ENCODE results near the gene CGA.

CGA gene

DNA sequence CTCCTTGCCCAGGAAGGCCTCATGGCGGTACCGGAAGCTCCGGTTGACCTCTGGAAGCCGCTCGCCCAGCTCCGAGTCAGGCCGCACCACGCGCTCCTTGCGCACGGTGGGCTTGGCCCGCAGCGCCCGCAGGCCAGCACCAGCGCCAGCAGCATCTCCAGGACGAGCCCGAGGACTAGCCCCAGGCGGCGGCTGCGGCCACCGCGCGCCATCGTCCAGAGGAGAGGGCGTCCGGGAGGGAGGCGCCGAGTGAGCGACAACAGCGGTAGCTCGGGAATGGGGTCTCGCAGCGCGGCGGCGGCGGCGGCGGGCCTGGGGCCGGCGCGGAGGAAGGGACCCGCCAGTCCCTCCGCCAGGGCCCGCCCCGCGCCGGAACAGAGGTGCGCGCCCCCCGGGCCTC lies 27.6 kb upstream of the CGA start:
- DNase-seq (ENCODE audit: low read depth): no peak
- TF ChIP-seq, protein P1, sequence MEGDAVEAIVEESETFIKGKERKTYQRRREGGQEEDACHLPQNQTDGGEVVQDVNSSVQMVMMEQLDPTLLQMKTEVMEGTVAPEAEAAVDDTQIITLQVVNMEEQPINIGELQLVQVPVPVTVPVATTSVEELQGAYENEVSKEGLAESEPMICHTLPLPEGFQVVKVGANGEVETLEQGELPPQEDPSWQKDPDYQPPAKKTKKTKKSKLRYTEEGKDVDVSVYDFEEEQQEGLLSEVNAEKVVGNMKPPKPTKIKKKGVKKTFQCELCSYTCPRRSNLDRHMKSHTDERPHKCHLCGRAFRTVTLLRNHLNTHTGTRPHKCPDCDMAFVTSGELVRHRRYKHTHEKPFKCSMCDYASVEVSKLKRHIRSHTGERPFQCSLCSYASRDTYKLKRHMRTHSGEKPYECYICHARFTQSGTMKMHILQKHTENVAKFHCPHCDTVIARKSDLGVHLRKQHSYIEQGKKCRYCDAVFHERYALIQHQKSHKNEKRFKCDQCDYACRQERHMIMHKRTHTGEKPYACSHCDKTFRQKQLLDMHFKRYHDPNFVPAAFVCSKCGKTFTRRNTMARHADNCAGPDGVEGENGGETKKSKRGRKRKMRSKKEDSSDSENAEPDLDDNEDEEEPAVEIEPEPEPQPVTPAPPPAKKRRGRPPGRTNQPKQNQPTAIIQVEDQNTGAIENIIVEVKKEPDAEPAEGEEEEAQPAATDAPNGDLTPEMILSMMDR (IDR thresholded peaks at IDR 0.05; ENCODE audit: control insufficient read depth, extremely low read depth, insufficient read depth): no peak
- no peak overlapping the region for H3K4me3 ChIP-seq (ENCODE audit: low read depth, low read length)

GRCh38 chr6:87118054-87118453 lies 23.1 kb upstream of the CGA start:
- no peak overlapping the region for H3K4me3 ChIP-seq (ENCODE audit: low read depth, low read length)
- no peak for DNase-seq (ENCODE audit: low read depth)
- TF ChIP-seq, protein P1 (IDR thresholded peaks at IDR 0.05; ENCODE audit: control insufficient read depth, extremely low read depth, insufficient read depth): no peak

DNA sequence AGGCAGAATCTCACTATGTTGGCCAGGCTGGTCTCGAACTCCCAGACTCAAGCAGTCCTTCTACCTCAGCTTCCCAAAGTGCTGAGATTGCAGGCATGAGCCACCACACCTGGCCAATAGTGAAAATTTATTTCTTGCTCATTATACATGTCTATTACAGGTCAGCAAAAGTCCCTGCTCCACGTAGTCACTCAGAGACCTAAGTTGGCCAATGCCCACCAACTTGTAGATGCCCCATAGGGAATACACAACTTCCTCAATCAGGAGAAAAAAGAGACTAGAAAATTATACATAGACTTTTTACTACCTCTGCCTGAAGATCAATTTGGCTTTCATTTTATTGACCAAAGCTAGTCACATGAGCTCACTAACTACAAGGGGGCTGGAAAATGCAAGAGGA lies 22.0 kb upstream of the CGA start:
- TF ChIP-seq, protein P1 (IDR thresholded peaks at IDR 0.05; ENCODE audit: control insufficient read depth, extremely low read depth, insufficient read depth): no peak
- DNase-seq (ENCODE audit: low read depth): no peak
- no peak overlapping the region for H3K4me3 ChIP-seq (ENCODE audit: low read depth, low read length)

DNA sequence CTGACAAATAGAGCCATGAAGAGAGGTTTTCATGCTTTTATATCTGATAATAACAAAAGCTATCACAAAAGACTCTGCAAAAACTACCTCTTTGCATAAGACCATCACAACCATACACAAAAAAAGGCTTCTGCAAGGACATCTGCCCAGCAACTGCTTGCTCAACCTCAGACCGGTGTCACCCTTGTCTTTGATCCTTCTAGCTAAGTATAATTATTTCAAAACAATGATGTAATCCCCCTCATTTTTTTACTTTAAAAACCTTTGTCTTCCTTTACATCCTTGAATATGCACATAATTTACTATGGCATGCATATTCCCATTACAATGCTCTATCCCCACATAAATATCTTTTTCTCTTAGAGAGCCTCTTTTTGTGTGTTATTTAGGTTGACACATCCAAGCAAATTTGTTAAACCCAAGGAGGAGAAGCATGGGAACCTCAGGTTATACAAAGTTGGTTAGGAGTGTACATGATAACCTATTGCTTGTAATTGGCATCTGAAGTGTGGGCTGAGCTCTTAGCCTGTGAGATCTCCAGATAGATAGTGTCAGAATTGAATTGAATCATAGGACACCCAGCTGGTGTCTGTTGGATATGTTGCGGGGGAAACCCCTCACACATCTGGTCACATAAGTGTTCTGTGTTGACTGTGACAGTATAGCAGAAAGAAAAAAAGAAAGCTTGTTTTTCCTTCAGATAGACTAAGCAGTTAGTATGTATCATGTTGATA lies 20.7 kb upstream of the CGA start:
- H3K4me3 ChIP-seq (ENCODE audit: low read depth, low read length): no peak overlapping the region
- TF ChIP-seq, protein P1 (IDR thresholded peaks at IDR 0.05; ENCODE audit: control insufficient read depth, extremely low read depth, insufficient read depth): no peak
- DNase-seq (ENCODE audit: low read depth): no peak

DNA sequence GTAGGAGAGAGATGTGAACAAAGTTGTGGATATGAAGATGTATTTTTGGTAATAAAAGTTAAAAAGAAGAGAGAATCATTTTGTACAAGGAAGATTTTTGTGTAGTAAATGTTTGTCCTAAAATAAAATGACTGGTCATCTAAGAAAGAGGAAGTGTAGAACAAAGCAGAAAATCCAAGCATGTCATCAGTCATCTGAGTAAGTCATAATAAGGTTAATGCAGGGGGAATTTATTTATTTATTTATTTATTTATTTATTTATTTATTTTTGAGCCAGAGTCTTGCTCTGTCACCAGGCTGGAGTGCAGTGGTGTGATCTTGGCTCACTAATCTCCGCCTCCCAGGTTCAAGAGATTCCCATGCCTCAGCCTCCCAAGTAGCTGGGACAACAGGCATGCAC lies 15.7 kb upstream of the CGA start:
- DNase-seq (ENCODE audit: low read depth): no peak
- TF ChIP-seq, protein P1 (IDR thresholded peaks at IDR 0.05; ENCODE audit: control insufficient read depth, extremely low read depth, insufficient read depth): no peak
- H3K4me3 ChIP-seq (ENCODE audit: low read depth, low read length): no peak overlapping the region

- DNase-seq (ENCODE audit: low read depth): no peak
- H3K4me3 ChIP-seq (ENCODE audit: low read depth, low read length): no peak overlapping the region
- TF ChIP-seq, protein P1 (IDR thresholded peaks at IDR 0.05; ENCODE audit: control insufficient read depth, extremely low read depth, insufficient read depth): no peak
Measured at GRCh38 chr6:87105823-87106222, 10.9 kb upstream of the CGA start.

GRCh38 chr6:87104667-87105066 lies 9.8 kb upstream of the CGA start:
- H3K4me3 ChIP-seq (ENCODE audit: low read depth, low read length): no peak overlapping the region
- TF ChIP-seq, protein P1 (IDR thresholded peaks at IDR 0.05; ENCODE audit: control insufficient read depth, extremely low read depth, insufficient read depth): no peak
- DNase-seq (ENCODE audit: low read depth): no peak

Measured in LNCaP clone FGC (cell line).